Stimulated activated CD8-positive, alpha-beta memory T cell treated with anti-CD3 and anti-CD28 coated beads, Interleukin-4, amount 100 ng/mL, for 48 hours (primary cell): ENCODE measurements around the gene CEP72.
"Not testable (repeated sequence)": the region's sequence is repeated elsewhere in the genome, so short reads cannot be mapped to it uniquely, and the experiment has no call there.

Experiments used
- DNase-seq: peaks from one replicate; pipeline ENCODE4 v3.0.0-alpha.2; 2020

The CEP72 gene

GRCh38 chr5:686936-687335 is 74.8 kb downstream of the CEP72 start:
- peak; percentile 4 for DNase-seq

- not testable (repeated sequence) for DNase-seq
Observed at GRCh38 chr5:688348-689010, 76.3 kb downstream of the CEP72 start.

GRCh38 chr5:690293-690692 is 78.2 kb downstream of the CEP72 start:
- DNase-seq, result not testable (repeated sequence)

GRCh38 chr5:691049-691448 is 78.9 kb downstream of the CEP72 start:
- DNase-seq, result not testable (repeated sequence)

GRCh38 chr5:691817-692528 is 79.8 kb downstream of the CEP72 start:
- DNase-seq, result no peak

- DNase-seq, result not testable (repeated sequence)
Observed at GRCh38 chr5:692529-693041, 80.4 kb downstream of the CEP72 start.

GRCh38 chr5:693271-694041 is 81.3 kb downstream of the CEP72 start, which contains the start of gene TPPP:
Gene TPPP (minus strand): TSS chr5:693352. CDS start chr5:678060, 15,292 bp downstream.
- DNase-seq, result peak; percentile 85

- not testable (repeated sequence) for DNase-seq
Observed at GRCh38 chr5:694042-694431, 81.9 kb downstream of the CEP72 start.

GRCh38 chr5:695475-695874 is 83.3 kb downstream of the CEP72 start:
- not testable (repeated sequence) for DNase-seq

GRCh38 chr5:696191-696590 is 84.1 kb downstream of the CEP72 start:
- not testable (repeated sequence) for DNase-seq

- not testable (repeated sequence) for DNase-seq
Observed at GRCh38 chr5:696753-697702, 84.9 kb downstream of the CEP72 start.
